Activated CD8-positive, alpha-beta T cell treated with anti-CD3 and anti-CD28 coated beads, Interleukin-2, amount 10 ng/mL, durations not matched to agents 7 days and 5 days (primary cell): ENCODE data around the gene PRTG. TPM values are rescaled to one million over a fixed set of nuclear protein-coding genes. Genes with fewer than 3 reads are reported as not detected.
"Not testable (repeated sequence)": the region's sequence is repeated elsewhere in the genome, so short reads cannot be mapped to it uniquely, and the experiment has no call there.

Experiments used
- ATAC-seq: fragments of 150-1000 bp; cut with Tn5 transposase; one replicate; pipeline ENCODE4 v1.10.0; 2021; ENCODE audit warnings: moderate library complexity
- CTCF ChIA-PET: fragments of 350-600 bp; sonication (Branson Sonifier 250); formaldehyde crosslinking; loops from one replicate; lab custom pipeline; 2021; ENCODE audit warnings: antibody characterized with exemption; lab: Charles Lee
- POLR2A ChIA-PET: fragments of 350-600 bp; sonication (Branson Sonifier 250); formaldehyde crosslinking; loops from one replicate; lab custom pipeline; 2021; ENCODE audit warnings: antibody characterized with exemption; lab: Charles Lee
- DNase-seq: peaks from one replicate; pipeline ENCODE4 v3.0.0-alpha.2; 2020
- H3K27ac Mint-ChIP-seq: one replicate; pipeline ENCODE4 v1.8.0; 2021; ENCODE audit warnings: mild to moderate bottlenecking, mixed read lengths
- H3K27me3 Mint-ChIP-seq: one replicate; pipeline ENCODE4 v1.8.0; 2021; ENCODE audit warnings: low read depth, mixed read lengths
- H3K36me3 Mint-ChIP-seq: one replicate; pipeline ENCODE4 v1.8.0; 2021; ENCODE audit warnings: low read depth, mixed read lengths
- H3K4me1 Mint-ChIP-seq: one replicate; pipeline ENCODE4 v1.8.0; 2021; ENCODE audit warnings: low read depth, mixed read lengths
- H3K4me3 Mint-ChIP-seq: one replicate; pipeline ENCODE4 v1.8.0; 2021; ENCODE audit warnings: mild to moderate bottlenecking, mixed read lengths
- H3K9me3 Mint-ChIP-seq: one replicate; pipeline ENCODE4 v1.8.0; 2022; ENCODE audit warnings: mixed read lengths; ENCODE audit not compliant: insufficient read depth
- total RNA-seq, 2 experiments: library from RNA; stranded (reverse); gene quantifications; one replicate each; pipeline ENCODE4 v1.2.3, GENCODE V29; 2021

The PRTG gene
- total RNA-seq, 2 experiments from 2014 or later = not detected

GRCh38 chr15:55770806-55771205 lies 27.9 kb upstream of the PRTG start:
- Mint-ChIP-seq H3K36me3 (no peaks in the 10 kb centered on the region), H3K27me3 (peaks cover 6% of the 10 kb centered on the region), H3K4me3 (no peak overlapping the region), H3K27ac (no peak overlapping the region), H3K9me3 (no peaks in the 10 kb centered on the region), H3K4me1 (peaks cover 6% of the 10 kb centered on the region)
- no peak for ATAC-seq
- ChIA-PET POLR2A (no interaction called here), CTCF (no interaction called here)
- DNase-seq = no peak

GRCh38 chr15:55770261-55770660 lies 27.3 kb upstream of the PRTG start:
- Mint-ChIP-seq H3K36me3 (no peaks in the 10 kb centered on the region), H3K4me1 (peaks cover 6% of the 10 kb centered on the region), H3K9me3 (no peaks in the 10 kb centered on the region), H3K4me3 (no peak overlapping the region), H3K27me3 (peaks cover 2% of the 10 kb centered on the region), H3K27ac (no peak overlapping the region)
- DNase-seq = no peak
- POLR2A ChIA-PET = no interaction called here
- CTCF ChIA-PET = no interaction called here
- ATAC-seq = no peak

GRCh38 chr15:55768670-55769185 lies 25.8 kb upstream of the PRTG start:
- Mint-ChIP-seq H3K36me3 (no peaks in the 10 kb centered on the region), H3K4me3 (no peak overlapping the region), H3K4me1 (peaks cover 6% of the 10 kb centered on the region), H3K9me3 (no peaks in the 10 kb centered on the region), H3K27ac (no peak overlapping the region), H3K27me3 (peaks cover 2% of the 10 kb centered on the region)
- ChIA-PET POLR2A (no interaction called here), CTCF (no interaction called here)
- ATAC-seq = no peak
- no peak for DNase-seq

GRCh38 chr15:55766676-55767075 lies 23.7 kb upstream of the PRTG start:
- Mint-ChIP-seq H3K27ac (no peak overlapping the region), H3K4me1 (peaks cover 6% of the 10 kb centered on the region), H3K4me3 (no peak overlapping the region), H3K9me3 (no peaks in the 10 kb centered on the region), H3K36me3 (no peaks in the 10 kb centered on the region), H3K27me3 (peaks cover 2% of the 10 kb centered on the region)
- POLR2A ChIA-PET = no interaction called here
- CTCF ChIA-PET = interaction anchor here (1.2 kb wide), 1 partner anchor 8 kb away, joined by 4 read pairs; no protein-coding TSS in a partner anchor
- DNase-seq = no peak
- ATAC-seq = no peak

GRCh38 chr15:55764398-55764797 lies 21.4 kb upstream of the PRTG start:
- ATAC-seq (no peak), DNase-seq (no peak)
- POLR2A ChIA-PET = no interaction called here
- H3K27me3 Mint-ChIP-seq = peaks cover 2% of the 10 kb centered on the region
- H3K4me3 Mint-ChIP-seq = no peak overlapping the region
- CTCF ChIA-PET = no interaction called here
- no peak overlapping the region for H3K27ac Mint-ChIP-seq
- H3K36me3 Mint-ChIP-seq = no peaks in the 10 kb centered on the region
- H3K9me3 Mint-ChIP-seq = no peaks in the 10 kb centered on the region
- peaks cover 6% of the 10 kb centered on the region for H3K4me1 Mint-ChIP-seq

GRCh38 chr15:55758580-55758986 lies 15.6 kb upstream of the PRTG start:
- ATAC-seq = no peak
- DNase-seq = no peak
- H3K4me3 Mint-ChIP-seq = no peak overlapping the region
- H3K27me3 Mint-ChIP-seq = peaks cover 2% of the 10 kb centered on the region
- CTCF ChIA-PET = no interaction called here
- H3K9me3 Mint-ChIP-seq = no peaks in the 10 kb centered on the region
- no peaks in the 10 kb centered on the region for H3K4me1 Mint-ChIP-seq
- H3K36me3 Mint-ChIP-seq = no peaks in the 10 kb centered on the region
- POLR2A ChIA-PET = no interaction called here
- no peak overlapping the region for H3K27ac Mint-ChIP-seq

GRCh38 chr15:55753433-55753832 lies 10.5 kb upstream of the PRTG start:
- H3K36me3 Mint-ChIP-seq, POLR2A ChIA-PET, DNase-seq, H3K4me1 Mint-ChIP-seq, H3K4me3 Mint-ChIP-seq, H3K27ac Mint-ChIP-seq, ATAC-seq, H3K9me3 Mint-ChIP-seq: not testable (repeated sequence)
- CTCF ChIA-PET = interaction anchor here (2.2 kb wide), 1 partner anchor 21 kb away, joined by 6 read pairs; no protein-coding TSS in a partner anchor
- peaks cover 10% of the 10 kb centered on the region for H3K27me3 Mint-ChIP-seq

GRCh38 chr15:55750706-55751105 lies 7.8 kb upstream of the PRTG start:
- H3K9me3 Mint-ChIP-seq = no peaks in the 10 kb centered on the region
- peaks cover 12% of the 10 kb centered on the region for H3K27me3 Mint-ChIP-seq
- CTCF ChIA-PET = no interaction called here
- POLR2A ChIA-PET = no interaction called here
- no peak overlapping the region for H3K4me3 Mint-ChIP-seq
- H3K4me1 Mint-ChIP-seq = no peaks in the 10 kb centered on the region
- H3K36me3 Mint-ChIP-seq = no peaks in the 10 kb centered on the region
- DNase-seq (no peak), ATAC-seq (no peak)
- no peak overlapping the region for H3K27ac Mint-ChIP-seq

- Mint-ChIP-seq H3K4me3 (peak overlapping the region; percentile 7), H3K27me3 (peaks cover 26% of the 10 kb centered on the region), H3K27ac (no peak overlapping the region), H3K36me3 (no peaks in the 10 kb centered on the region), H3K4me1 (peaks cover 3% of the 10 kb centered on the region), H3K9me3 (no peaks in the 10 kb centered on the region)
- DNase-seq (no peak), ATAC-seq (no peak)
- CTCF ChIA-PET = interaction anchor here (0.7 kb wide), 1 partner anchor 102 kb away, joined by 3 read pairs; no protein-coding TSS in a partner anchor
- POLR2A ChIA-PET = no interaction called here
These were observed 1.0 kb upstream of the PRTG start for GRCh38 chr15:55743729-55744655.

- Mint-ChIP-seq H3K9me3 (no peaks in the 10 kb centered on the region), H3K4me1 (peaks cover 3% of the 10 kb centered on the region), H3K36me3 (no peaks in the 10 kb centered on the region), H3K4me3 (peak overlapping the region; percentile 54), H3K27ac (no peak overlapping the region), H3K27me3 (peaks cover 34% of the 10 kb centered on the region)
- peak; percentile 59 for ATAC-seq
- peak; percentile 25 for DNase-seq
- ChIA-PET CTCF (no interaction called here), POLR2A (no interaction called here)
These were observed 440 bp downstream of the PRTG start for GRCh38 chr15:55742498-55742926.

GRCh38 chr15:55741833-55742497 lies 987 bp downstream of the PRTG start:
- ChIA-PET POLR2A (no interaction called here), CTCF (interaction anchor here (0.7 kb wide), 1 partner anchor 93 kb away, joined by 3 read pairs; no protein-coding TSS in a partner anchor)
- Mint-ChIP-seq H3K4me1 (peaks cover 3% of the 10 kb centered on the region), H3K27ac (no peak overlapping the region), H3K36me3 (no peaks in the 10 kb centered on the region), H3K4me3 (no peak overlapping the region), H3K27me3 (peaks cover 35% of the 10 kb centered on the region), H3K9me3 (no peaks in the 10 kb centered on the region)
- peak; percentile 64 for ATAC-seq
- no peak for DNase-seq
